Measurements from ENCODE around the gene DISP2.

DISP2 gene

GRCh38 chr15:40399370-40399769 is 41.4 kb downstream of the DISP2 start:
- no peak overlapping the region for H3K4me3 ChIP-seq (ENCODE audit: low read depth, low read length)
- no peak for DNase-seq (ENCODE audit: low read depth, low spot score)
- in situ Hi-C loops (cut with HindIII; ENCODE audit: low sequenced_read_pairs), result no loop called here
- TF ChIP-seq CTCF (IDR thresholded peaks at IDR 0.05; ENCODE audit: low read depth, low read length), result no peak

GRCh38 chr15:40405501-40406381 is 47.7 kb downstream of the DISP2 start, which contains the start of gene IVD:
TSS of gene IVD (plus strand) at chr15:40405795. CDS start at chr15:40405828, 33 bp downstream.
- TF ChIP-seq CTCF (IDR thresholded peaks at IDR 0.05; ENCODE audit: low read depth, low read length), result no peak
- peak; percentile 96 for DNase-seq (ENCODE audit: low read depth, low spot score)
- H3K4me3 ChIP-seq (ENCODE audit: low read depth, low read length), result peak within 1 kb of the TSS; percentile 87
- in situ Hi-C loops (cut with HindIII; ENCODE audit: low sequenced_read_pairs), result loop anchor here (25.0 kb wide), 1 partner anchor 118 kb away; the partner anchor contains the start of gene ANKRD63

GRCh38 chr15:40407330-40407990 is 49.4 kb downstream of the DISP2 start:
- in situ Hi-C loops (cut with HindIII; ENCODE audit: low sequenced_read_pairs), result loop anchor here (25.0 kb wide), 1 partner anchor 120 kb away; the partner anchor contains the start of gene ANKRD63
- no peak overlapping the region for H3K4me3 ChIP-seq (ENCODE audit: low read depth, low read length)
- TF ChIP-seq CTCF (IDR thresholded peaks at IDR 0.05; ENCODE audit: low read depth, low read length), result no peak
- no peak for DNase-seq (ENCODE audit: low read depth, low spot score)

GRCh38 chr15:40409366-40409765 is 51.3 kb downstream of the DISP2 start:
- no peak overlapping the region for H3K4me3 ChIP-seq (ENCODE audit: low read depth, low read length)
- in situ Hi-C loops (cut with HindIII; ENCODE audit: low sequenced_read_pairs), result loop anchor here (25.0 kb wide), 1 partner anchor 122 kb away; the partner anchor contains the start of gene ANKRD63
- TF ChIP-seq CTCF (IDR thresholded peaks at IDR 0.05; ENCODE audit: low read depth, low read length), result no peak
- no peak for DNase-seq (ENCODE audit: low read depth, low spot score)

GRCh38 chr15:40410476-40410875 is 52.5 kb downstream of the DISP2 start:
- DNase-seq (ENCODE audit: low read depth, low spot score), result no peak
- in situ Hi-C loops (cut with HindIII; ENCODE audit: low sequenced_read_pairs), result loop anchor here (25.0 kb wide), 1 partner anchor 123 kb away; the partner anchor contains the start of gene ANKRD63
- TF ChIP-seq CTCF (IDR thresholded peaks at IDR 0.05; ENCODE audit: low read depth, low read length), result no peak
- no peak overlapping the region for H3K4me3 ChIP-seq (ENCODE audit: low read depth, low read length)

- DNase-seq (ENCODE audit: low read depth, low spot score), result no peak
- in situ Hi-C loops (cut with HindIII; ENCODE audit: low sequenced_read_pairs), result loop anchor here (25.0 kb wide), 1 partner anchor 125 kb away; the partner anchor contains the start of gene ANKRD63
- no peak for TF ChIP-seq CTCF (IDR thresholded peaks at IDR 0.05; ENCODE audit: low read depth, low read length)
- no peak overlapping the region for H3K4me3 ChIP-seq (ENCODE audit: low read depth, low read length)
Measured at GRCh38 chr15:40412095-40412759, 54.2 kb downstream of the DISP2 start.
